Panc1 (cell line): Measurements from ENCODE around the gene NDUFS8. TPM values are rescaled to one million over a fixed set of nuclear protein-coding genes. Genes with fewer than 3 reads are reported as not detected.

Source experiments
- ATAC-seq: fragments of 200-7000 bp; cut with Tn5 transposase; 2 replicates; pipeline ENCODE4 v1.9.1; 2020; ENCODE audit warnings: mild to moderate bottlenecking, moderate library complexity
- BruUV-seq: library from RNA; stranded (reverse); fragments of 400-500 nt; replicated peaks from 2 replicates; lab custom pipeline; 2021; lab: Mats Ljungman, UMichigan
- CTCF ChIA-PET: fragments of 300-600 bp; sonication (Branson Sonifier 250); formaldehyde crosslinking; loops from one replicate; lab custom pipeline; 2022; ENCODE audit warnings: antibody characterized with exemption; lab: Charles Lee
- POLR2A ChIA-PET: fragments of 300-600 bp; sonication (Branson Sonifier 250); formaldehyde crosslinking; loops from one replicate; lab custom pipeline; 2022; ENCODE audit warnings: antibody characterized with exemption; lab: Charles Lee
- DNase-seq: peaks from one replicate; pipeline ENCODE4 v3.0.0-alpha.2; 2010; ENCODE audit warnings: low read depth, low spot score
- H3K27ac ChIP-seq: 2 replicates; pipeline ENCODE4 v1.5.1; 2011; ENCODE audit warnings: mild to moderate bottlenecking, low read length, inconsistent platforms
- H3K27me3 ChIP-seq: fragments of 200-500 bp; sonication (Bioruptor generic); 2 replicates; pipeline ENCODE4 v1.6.0; 2014; ENCODE audit warnings: low read length, inconsistent platforms; ENCODE audit not compliant: control insufficient read depth, insufficient read depth
- H3K36me3 ChIP-seq: fragments of 200-500 bp; sonication (Bioruptor generic); 2 replicates; pipeline ENCODE4 v1.5.1; 2014; ENCODE audit warnings: inconsistent platforms, mild to moderate bottlenecking, low read length, moderate library complexity; ENCODE audit not compliant: control insufficient read depth, insufficient read depth
- H3K4me1 ChIP-seq: 2 replicates; pipeline ENCODE4 v1.5.1; 2011; ENCODE audit warnings: inconsistent platforms, mild to moderate bottlenecking, low read length, moderate library complexity; ENCODE audit not compliant: control insufficient read depth, insufficient read depth
- H3K4me3 ChIP-seq, 2 experiments: 2 replicates each; pipeline ENCODE4 v1.5.1; 2011 to 2012; ENCODE audit warnings: low read depth in 2 of 2, low read length in 2 of 2, mild to moderate bottlenecking in 2 of 2, inconsistent platforms in 1 of 2, moderate library complexity in 1 of 2
- H3K9me3 ChIP-seq: fragments of 200-500 bp; sonication (Bioruptor generic); 2 replicates; pipeline ENCODE4 v1.5.1; 2014; ENCODE audit warnings: low read depth, mild to moderate bottlenecking, inconsistent platforms, low read length, moderate library complexity; ENCODE audit not compliant: control insufficient read depth, insufficient read depth
- CTCF ChIP-seq: fragments of 450-650 bp; IDR thresholded peaks from 2 replicates; pipeline ENCODE4 v1.5.1; 2017; ENCODE audit warnings: mild to moderate bottlenecking
- POLR2AphosphoS5 ChIP-seq: IDR thresholded peaks from 2 replicates; pipeline ENCODE4 v1.6.1; 2012; ENCODE audit warnings: mild to moderate bottlenecking, low read depth, low read length, moderate library complexity
- REST ChIP-seq, 2 experiments: IDR thresholded peaks; 2 replicates each; pipeline ENCODE4 v1.6.1; 2011 to 2012; ENCODE audit warnings: low read depth in 2 of 2, control low read depth in 1 of 2, low read length in 1 of 2, mild to moderate bottlenecking in 1 of 2, moderate library complexity in 1 of 2; ENCODE audit not compliant: insufficient read depth in 1 of 2
- SIN3A ChIP-seq: IDR thresholded peaks from 2 replicates; pipeline ENCODE4 v1.6.1; 2012; ENCODE audit warnings: low read depth, mild to moderate bottlenecking, low read length, moderate library complexity, borderline replicate concordance; ENCODE audit not compliant: insufficient read depth
- TCF7L2 ChIP-seq: IDR thresholded peaks from 2 replicates; pipeline ENCODE4 v1.6.1; 2011; ENCODE audit warnings: mild to moderate bottlenecking, low read depth, low read length, inconsistent platforms
- in situ Hi-C: cut with HindIII; loops from 2 replicates; pipeline ENCODE4 v1.10.0; 2016; ENCODE audit warnings: low sequenced_read_pairs, low pct_unique_long_range_greater_than_20kb
- intact Hi-C: fragments of 100-400 bp; cut with micrococcal nuclease; formaldehyde crosslinking; loops from one replicate; pipeline ENCODE4 v1.10.0; 2022; ENCODE audit not compliant: unreplicated experiment
- microRNA-seq: library from miRNA; unstranded; fragments of <30 nt; microRNA quantifications from one replicate; pipeline ENCODE4 v1.1.0, GENCODE V29; 2020; ENCODE audit not compliant: unreplicated experiment
- total RNA-seq: library from RNA; stranded (reverse); gene quantifications from one replicate; pipeline ENCODE4 v1.2.1, GENCODE V29; 2021; ENCODE audit not compliant: unreplicated experiment

NDUFS8 gene
- total RNA-seq, 1 experiment from 2014 or later, result 289 TPM

GRCh38 chr11:68083517-68083916, 53.0 kb downstream of the NDUFS8 start:
- ChIA-PET POLR2A (no interaction called here), CTCF (no interaction called here)
- ATAC-seq (no peak), DNase-seq (no peak)
- intact Hi-C loops (no loop called here), in situ Hi-C loops (no loop called here)
- Histone ChIP-seq H3K27me3 (no peaks in the 10 kb centered on the region), H3K27ac (no peak overlapping the region), H3K36me3 (peaks cover 5% of the 10 kb centered on the region), H3K4me1 (no peaks in the 10 kb centered on the region), H3K9me3 (no peaks in the 10 kb centered on the region), H3K4me3 (no peak overlapping the region)
- BruUV-seq, result no TSS peak
- no peak for TF ChIP-seq POLR2AphosphoS5
- TF ChIP-seq SIN3A, result no peak
- no peak for TF ChIP-seq REST (IDR thresholded peaks at IDR 0.05; ENCODE audit: insufficient read depth in 1 of 2, low read depth in 2 of 2, low read length in 1 of 2)
- TF ChIP-seq TCF7L2, result no peak
- TF ChIP-seq CTCF, result no peak

Small RNA genes within 50 kb of the gene (microRNA-seq; reads per million reads assigned to microRNA genes)
- gene MIR4691 (not detected), gene MIR6753 (not detected), gene MIR7113 (2.2 reads per million)

Other genes starting within 250 kb of the NDUFS8 start
- gene UNC93B1, start 26.6 kb upstream of the NDUFS8 start, total RNA-seq, result 54.1 TPM
- gene ALDH3B1, start 20.4 kb upstream of the NDUFS8 start, total RNA-seq, result 18.3 TPM
- 158 TPM for gene TCIRG1, start 8.3 kb downstream of the NDUFS8 start, total RNA-seq
- gene CHKA, start 90.7 kb downstream of the NDUFS8 start, total RNA-seq, result 136 TPM
- gene KMT5B, start 182.6 kb downstream of the NDUFS8 start, total RNA-seq, result 48.6 TPM
- gene C11orf24, start 241.3 kb downstream of the NDUFS8 start, total RNA-seq, result 53.1 TPM